ENCODE data around the gene MGRN1. TPM values are rescaled to one million over a fixed set of nuclear protein-coding genes. Genes with fewer than 3 reads are reported as not detected.

MGRN1 gene
- total and polyA plus RNA-seq, 2 of the 13 experiments (the other 11 are each of a cell fraction or from before 2014, with no cell fraction given): 11.9 to 12.6 TPM

GRCh38 chr16:4728676-4729075 lies 104.0 kb downstream of the MGRN1 start (continued):
- TF ChIP-seq ZNF225 (CRISPR knock-in tag; IDR thresholded peaks at IDR 0.05) (no peak), XBP1 (CRISPR knock-in tag; IDR thresholded peaks at IDR 0.05) (no peak), MIXL1 (CRISPR knock-in tag; IDR thresholded peaks at IDR 0.05) (no peak), JUND (CRISPR knock-in tag; IDR thresholded peaks at IDR 0.05) (no peak)

- DNase-seq (ENCODE audit: low spot score) (no peak), FAIRE-seq (no peak), ATAC-seq (no peak)
- Histone ChIP-seq H3K4me2 (ENCODE audit: low read depth, low read length) (no peak overlapping the region), H3K79me2 (ENCODE audit: insufficient read depth, low read length) (peaks cover 21% of the 10 kb centered on the region), H3K9me3 (ENCODE audit: low read length) (no peaks in the 10 kb centered on the region), H4K20me1 (ENCODE audit: insufficient read depth, low read length) (no peaks in the 10 kb centered on the region), H3K4me3 (replicated peaks in 1 of 3; ENCODE audit: insufficient read depth in 1 of 3, low read depth in 2 of 3, low read length in 3 of 3) (no peak overlapping the region), H3K27me3 (ENCODE audit: control insufficient read depth in 1 of 2, insufficient read depth in 2 of 2, low read length in 2 of 2) (no peaks in the 10 kb centered on the region; a peak in 2 of 5 replicates), H3K4me1 (ENCODE audit: insufficient read depth, low read length) (peaks cover 13% of the 10 kb centered on the region), H3K9ac (ENCODE audit: insufficient read depth, low read depth, low read length) (no peak overlapping the region), H3K36me3 (replicated peaks in 1 of 2; ENCODE audit: control insufficient read depth in 1 of 2, insufficient read depth in 2 of 2, low read length in 2 of 2) (peaks cover 9 to 30% of the 10 kb centered on the region in 2 experiments), H3K27ac (ENCODE audit: extremely low read length, insufficient read depth, low read length) (no peak overlapping the region), H2AFZ (ENCODE audit: low read length) (no peak overlapping the region)
- CTCF ChIA-PET (ENCODE audit: low intra/inter-chr PET ratio, low total read pairs): no interaction called here
- POLR2A ChIA-PET: no interaction called here
- in situ Hi-C loops (cut with HindIII; ENCODE audit: extremely low pct_ligation_motif_present, low pct_unique_long_range_greater_than_20kb): no loop called here
- intact Hi-C loops (cut with micrococcal nuclease; ENCODE audit: unreplicated experiment): loop anchor here (5.0 kb wide), 1 partner anchor 72 kb away; the partner anchor contains the start of gene ROGDI
- no TSS peak for BruUV-seq (replicated peaks)
- WGBS (ENCODE audit: low lambda C conversion rate): 95% methylated on average over 11 of the region's 15 CpGs
- TF ChIP-seq MED8 (CRISPR knock-in tag; IDR thresholded peaks at IDR 0.05; ENCODE audit: insufficient replicate concordance): no peak
- TF ChIP-seq ATF2 (CRISPR knock-in tag; IDR thresholded peaks at IDR 0.05): no peak
- no peak for TF ChIP-seq IRX3 (CRISPR knock-in tag; IDR thresholded peaks at IDR 0.05; ENCODE audit: borderline replicate concordance, low read depth)
- TF ChIP-seq XBP1 (CRISPR knock-in tag; IDR thresholded peaks at IDR 0.05): no peak
- TF ChIP-seq GABPB1 (CRISPR knock-in tag; IDR thresholded peaks at IDR 0.05): no peak
- TF ChIP-seq MLLT10 (CRISPR knock-in tag; IDR thresholded peaks at IDR 0.05): no peak
- TF ChIP-seq STAT5B (CRISPR knock-in tag; IDR thresholded peaks at IDR 0.05): no peak
- TF ChIP-seq KLF16 (CRISPR knock-in tag; IDR thresholded peaks at IDR 0.05): no peak
- no peak for TF ChIP-seq ATF6 (CRISPR knock-in tag; conservative IDR thresholded peaks at IDR 0.05)
- no peak for TF ChIP-seq ZNF318 (CRISPR knock-in tag; IDR thresholded peaks at IDR 0.05)
These were observed 105.2 kb downstream of the MGRN1 start for GRCh38 chr16:4729876-4730275.

Measured in HepG2 (cell line).